SK-N-SH treated with all-trans-retinoic acid at 6 μM for 48 hours (cell line): ENCODE results near the gene TIMM17B.

Source experiments
- ARNTL ChIP-seq: fragments of 450-650 bp; formaldehyde crosslinking; IDR thresholded peaks from 2 replicates; pipeline ENCODE4 v1.5.0; 2020; ENCODE audit warnings: low read depth, mild to moderate bottlenecking, moderate library complexity, borderline replicate concordance
- BACH2 ChIP-seq: fragments of 250-450 bp; sonication (Bioruptor Pico); IDR thresholded peaks from 2 replicates; pipeline ENCODE4 v1.9.0; 2021; ENCODE audit warnings: mild to moderate bottlenecking, borderline replicate concordance
- ESRRG ChIP-seq: fragments of 250-450 bp; sonication (Bioruptor Pico); IDR thresholded peaks from 2 replicates; pipeline ENCODE4 v1.6.1; 2021; ENCODE audit warnings: mild to moderate bottlenecking
- GLIS3 ChIP-seq: fragments of 250-450 bp; sonication (Bioruptor Pico); IDR thresholded peaks from 2 replicates; pipeline ENCODE4 v1.5.0; 2020; ENCODE audit warnings: mild to moderate bottlenecking, moderate library complexity
- OSR1 ChIP-seq: fragments of 250-450 bp; sonication (Bioruptor Pico); IDR thresholded peaks from 2 replicates; pipeline ENCODE4 v1.8.0; 2022; ENCODE audit warnings: moderate library complexity, mild to moderate bottlenecking, inconsistent platforms
- ZC3H10 ChIP-seq: fragments of 250-450 bp; sonication (Bioruptor Pico); IDR thresholded peaks from 2 replicates; pipeline ENCODE4 v1.5.1; 2021; ENCODE audit warnings: mild to moderate bottlenecking, moderate library complexity
- ZFP3 ChIP-seq: fragments of 250-450 bp; sonication (Bioruptor Pico); IDR thresholded peaks from 2 replicates; pipeline ENCODE4 v1.5.0; 2020; ENCODE audit warnings: mild to moderate bottlenecking, moderate library complexity
- ZFP30 ChIP-seq: fragments of 450-650 bp; formaldehyde crosslinking; IDR thresholded peaks from 2 replicates; pipeline ENCODE4 v1.5.0; 2022; ENCODE audit warnings: mild to moderate bottlenecking, moderate library complexity
- ZNF70 ChIP-seq: fragments of 450-650 bp; formaldehyde crosslinking; IDR thresholded peaks from 2 replicates; pipeline ENCODE4 v1.5.0; 2020; ENCODE audit warnings: mild to moderate bottlenecking, moderate library complexity
- TF ChIP-seq, protein P1 (sequence below): fragments of 250-450 bp; sonication (Bioruptor Pico); IDR thresholded peaks from 2 replicates; pipeline ENCODE4 v1.5.0; 2020; ENCODE audit warnings: mild to moderate bottlenecking, moderate library complexity
- TF ChIP-seq, protein P2 (sequence below): fragments of 250-450 bp; sonication (Bioruptor Pico); IDR thresholded peaks from 2 replicates; pipeline ENCODE4 v1.5.1; 2020; ENCODE audit warnings: low read depth, mild to moderate bottlenecking, moderate library complexity
- TF ChIP-seq, protein P3 (sequence below): fragments of 250-450 bp; sonication (Bioruptor Pico); IDR thresholded peaks from 2 replicates; pipeline ENCODE4 v1.8.0; 2020; ENCODE audit warnings: mild to moderate bottlenecking, moderate library complexity, borderline replicate concordance

GRCh38 chrX:48893556-48894348 lies 3.8 kb downstream of the TIMM17B start:
- TF ChIP-seq ARNTL (CRISPR knock-in tag) (no peak), GLIS3 (CRISPR knock-in tag) (no peak), ZNF70 (CRISPR knock-in tag) (no peak), ZFP3 (CRISPR knock-in tag) (no peak), ZFP30 (no peak), ESRRG (CRISPR knock-in tag) (no peak), ZC3H10 (CRISPR knock-in tag) (no peak), BACH2 (CRISPR knock-in tag) (no peak), OSR1 (CRISPR knock-in tag) (no peak)
- TF ChIP-seq, protein P1, sequence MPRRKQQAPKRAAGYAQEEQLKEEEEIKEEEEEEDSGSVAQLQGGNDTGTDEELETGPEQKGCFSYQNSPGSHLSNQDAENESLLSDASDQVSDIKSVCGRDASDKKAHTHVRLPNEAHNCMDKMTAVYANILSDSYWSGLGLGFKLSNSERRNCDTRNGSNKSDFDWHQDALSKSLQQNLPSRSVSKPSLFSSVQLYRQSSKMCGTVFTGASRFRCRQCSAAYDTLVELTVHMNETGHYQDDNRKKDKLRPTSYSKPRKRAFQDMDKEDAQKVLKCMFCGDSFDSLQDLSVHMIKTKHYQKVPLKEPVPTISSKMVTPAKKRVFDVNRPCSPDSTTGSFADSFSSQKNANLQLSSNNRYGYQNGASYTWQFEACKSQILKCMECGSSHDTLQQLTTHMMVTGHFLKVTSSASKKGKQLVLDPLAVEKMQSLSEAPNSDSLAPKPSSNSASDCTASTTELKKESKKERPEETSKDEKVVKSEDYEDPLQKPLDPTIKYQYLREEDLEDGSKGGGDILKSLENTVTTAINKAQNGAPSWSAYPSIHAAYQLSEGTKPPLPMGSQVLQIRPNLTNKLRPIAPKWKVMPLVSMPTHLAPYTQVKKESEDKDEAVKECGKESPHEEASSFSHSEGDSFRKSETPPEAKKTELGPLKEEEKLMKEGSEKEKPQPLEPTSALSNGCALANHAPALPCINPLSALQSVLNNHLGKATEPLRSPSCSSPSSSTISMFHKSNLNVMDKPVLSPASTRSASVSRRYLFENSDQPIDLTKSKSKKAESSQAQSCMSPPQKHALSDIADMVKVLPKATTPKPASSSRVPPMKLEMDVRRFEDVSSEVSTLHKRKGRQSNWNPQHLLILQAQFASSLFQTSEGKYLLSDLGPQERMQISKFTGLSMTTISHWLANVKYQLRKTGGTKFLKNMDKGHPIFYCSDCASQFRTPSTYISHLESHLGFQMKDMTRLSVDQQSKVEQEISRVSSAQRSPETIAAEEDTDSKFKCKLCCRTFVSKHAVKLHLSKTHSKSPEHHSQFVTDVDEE (CRISPR knock-in tag) = no peak
- TF ChIP-seq, protein P2, sequence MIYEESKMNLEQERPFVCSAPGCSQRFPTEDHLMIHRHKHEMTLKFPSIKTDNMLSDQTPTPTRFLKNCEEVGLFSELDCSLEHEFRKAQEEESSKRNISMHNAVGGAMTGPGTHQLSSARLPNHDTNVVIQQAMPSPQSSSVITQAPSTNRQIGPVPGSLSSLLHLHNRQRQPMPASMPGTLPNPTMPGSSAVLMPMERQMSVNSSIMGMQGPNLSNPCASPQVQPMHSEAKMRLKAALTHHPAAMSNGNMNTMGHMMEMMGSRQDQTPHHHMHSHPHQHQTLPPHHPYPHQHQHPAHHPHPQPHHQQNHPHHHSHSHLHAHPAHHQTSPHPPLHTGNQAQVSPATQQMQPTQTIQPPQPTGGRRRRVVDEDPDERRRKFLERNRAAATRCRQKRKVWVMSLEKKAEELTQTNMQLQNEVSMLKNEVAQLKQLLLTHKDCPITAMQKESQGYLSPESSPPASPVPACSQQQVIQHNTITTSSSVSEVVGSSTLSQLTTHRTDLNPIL (CRISPR knock-in tag) = no peak
- TF ChIP-seq, protein P3, sequence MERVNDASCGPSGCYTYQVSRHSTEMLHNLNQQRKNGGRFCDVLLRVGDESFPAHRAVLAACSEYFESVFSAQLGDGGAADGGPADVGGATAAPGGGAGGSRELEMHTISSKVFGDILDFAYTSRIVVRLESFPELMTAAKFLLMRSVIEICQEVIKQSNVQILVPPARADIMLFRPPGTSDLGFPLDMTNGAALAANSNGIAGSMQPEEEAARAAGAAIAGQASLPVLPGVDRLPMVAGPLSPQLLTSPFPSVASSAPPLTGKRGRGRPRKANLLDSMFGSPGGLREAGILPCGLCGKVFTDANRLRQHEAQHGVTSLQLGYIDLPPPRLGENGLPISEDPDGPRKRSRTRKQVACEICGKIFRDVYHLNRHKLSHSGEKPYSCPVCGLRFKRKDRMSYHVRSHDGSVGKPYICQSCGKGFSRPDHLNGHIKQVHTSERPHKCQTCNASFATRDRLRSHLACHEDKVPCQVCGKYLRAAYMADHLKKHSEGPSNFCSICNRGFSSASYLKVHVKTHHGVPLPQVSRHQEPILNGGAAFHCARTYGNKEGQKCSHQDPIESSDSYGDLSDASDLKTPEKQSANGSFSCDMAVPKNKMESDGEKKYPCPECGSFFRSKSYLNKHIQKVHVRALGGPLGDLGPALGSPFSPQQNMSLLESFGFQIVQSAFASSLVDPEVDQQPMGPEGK (CRISPR knock-in tag) = no peak
